ENCODE measurements around the gene PGAP2.

PGAP2 gene

GRCh38 chr11:3866206-3866605 is 57.8 kb downstream of the PGAP2 start:
- H3K4me3 ChIP-seq (ENCODE audit: low read depth, low read length): no peak overlapping the region
- no peak for TF ChIP-seq MYC (IDR thresholded peaks at IDR 0.05; ENCODE audit: low read depth, low read length)
- peak; percentile 4 for TF ChIP-seq CTCF (IDR thresholded peaks at IDR 0.05; ENCODE audit: low read depth, low read length)
- peak; percentile 74 for DNase-seq (ENCODE audit: low read depth)

GRCh38 chr11:3866836-3867208 is 58.5 kb downstream of the PGAP2 start:
- no peak for TF ChIP-seq MAX (IDR thresholded peaks at IDR 0.05; ENCODE audit: low read depth, low read length)
- no peak for TF ChIP-seq MYC (IDR thresholded peaks at IDR 0.05; ENCODE audit: low read depth, low read length)
- no peak for TF ChIP-seq POLR2A (IDR thresholded peaks at IDR 0.05; ENCODE audit: extremely low read depth, insufficient read length)
- no peak for TF ChIP-seq CTCF (IDR thresholded peaks at IDR 0.05; ENCODE audit: low read depth, low read length)
- H3K4me3 ChIP-seq (ENCODE audit: low read depth, low read length): no peak overlapping the region
- DNase-seq (ENCODE audit: low read depth): no peak

GRCh38 chr11:3867209-3868091 is 59.1 kb downstream of the PGAP2 start:
- no peak for DNase-seq (ENCODE audit: low read depth)
- TF ChIP-seq MAX (IDR thresholded peaks at IDR 0.05; ENCODE audit: low read depth, low read length) (no peak), MYC (IDR thresholded peaks at IDR 0.05; ENCODE audit: low read depth, low read length) (no peak), POLR2A (IDR thresholded peaks at IDR 0.05; ENCODE audit: extremely low read depth, insufficient read length) (no peak), CTCF (IDR thresholded peaks at IDR 0.05; ENCODE audit: low read depth, low read length) (no peak)
- no peak overlapping the region for H3K4me3 ChIP-seq (ENCODE audit: low read depth, low read length)

GRCh38 chr11:3873712-3874349 is 65.5 kb downstream of the PGAP2 start:
- H3K4me3 ChIP-seq (ENCODE audit: low read depth, low read length): no peak overlapping the region
- DNase-seq (ENCODE audit: low read depth): peak; percentile 59
- TF ChIP-seq MAX (IDR thresholded peaks at IDR 0.05; ENCODE audit: low read depth, low read length): no peak
- no peak for TF ChIP-seq POLR2A (IDR thresholded peaks at IDR 0.05; ENCODE audit: extremely low read depth, insufficient read length)
- TF ChIP-seq CTCF (IDR thresholded peaks at IDR 0.05; ENCODE audit: low read depth, low read length): no peak
- TF ChIP-seq MYC (IDR thresholded peaks at IDR 0.05; ENCODE audit: low read depth, low read length): no peak

Data from NB4 (cell line).